Suprapubic skin (tissue), 4 donors: Measurements from ENCODE around the gene YIPF2. TPM values are rescaled to one million over a fixed set of nuclear protein-coding genes. Genes with fewer than 3 reads are reported as not detected.

Experiments
- DNase-seq, 2 donors: peaks; one replicate each; pipeline ENCODE4 v3.0.0-alpha.2; 2019; ENCODE audit warnings: low spot score in 2 of 2
- H3K27ac ChIP-seq: fragments of 200-600 bp; sonication (generic); one replicate; pipeline ENCODE4 v1.5.1; 2019
- H3K27me3 ChIP-seq: fragments of 200-600 bp; sonication (generic); one replicate; pipeline ENCODE4 v1.5.1; 2019
- H3K36me3 ChIP-seq: fragments of 200-600 bp; sonication (generic); one replicate; pipeline ENCODE4 v1.5.1; 2019
- H3K4me1 ChIP-seq: fragments of 200-600 bp; sonication (generic); one replicate; pipeline ENCODE4 v1.5.1; 2019
- H3K4me3 ChIP-seq: fragments of 200-600 bp; sonication (generic); one replicate; pipeline ENCODE4 v1.5.1; 2019; ENCODE audit warnings: mild to moderate bottlenecking
- H3K9me3 ChIP-seq: fragments of 200-600 bp; sonication (generic); one replicate; pipeline ENCODE4 v1.5.1; 2019
- CTCF ChIP-seq, 2 donors: fragments of 200-600 bp in 1 of 2; fragments of 450-650 bp in 1 of 2; sonication (generic) in 1 of 2; IDR thresholded peaks; one replicate each; pipeline ENCODE4 v1.5.1; 2016 to 2019; ENCODE audit warnings: antibody characterized with exemption in 2 of 2, mild to moderate bottlenecking in 1 of 2, moderate library complexity in 1 of 2
- EP300 ChIP-seq: sonication (generic); formaldehyde crosslinking; IDR thresholded peaks from one replicate; pipeline ENCODE4 v1.6.1; 2017; ENCODE audit warnings: antibody characterized with exemption
- POLR2A ChIP-seq, 2 donors: fragments of 450-650 bp; IDR thresholded peaks; one replicate each; pipeline ENCODE4 v1.6.1; 2017; ENCODE audit warnings: antibody characterized with exemption in 2 of 2, mild to moderate bottlenecking in 2 of 2, moderate library complexity in 2 of 2
- POLR2AphosphoS5 ChIP-seq, 3 donors: sonication (generic); formaldehyde crosslinking; IDR thresholded peaks; one replicate each; pipeline ENCODE4 v1.6.1; 2017; ENCODE audit warnings: antibody characterized with exemption in 3 of 3
- WGBS: methylation state at CpG from one replicate; pipeline ENCODE4 v1.1.5; 2018; 5-methylcytosine and 5-hydroxymethylcytosine counted together
- total RNA-seq, 4 donors: library from RNA; depleted of rRNA; stranded (reverse); fragments of >200 nt; gene quantifications; one replicate each; pipeline ENCODE4 v1.1.0, GENCODE V29; 2016

Gene YIPF2
- total RNA-seq, 4 donors from 2014 or later = 32.4 to 68.0 (median 50.2) TPM

GRCh38 chr19:10911579-10912363, 16.7 kb downstream of the YIPF2 start:
- DNase-seq = no peak
- no peak overlapping the region for H3K4me3 ChIP-seq
- no peaks in the 10 kb centered on the region for H3K9me3 ChIP-seq
- no peaks in the 10 kb centered on the region for H3K27me3 ChIP-seq
- 87% methylated on average over 23 of the region's 31 CpGs for WGBS
- peaks cover 9% of the 10 kb centered on the region for H3K4me1 ChIP-seq
- no peak for TF ChIP-seq POLR2A (IDR thresholded peaks at IDR 0.05)
- no peak for TF ChIP-seq EP300
- no peak for TF ChIP-seq CTCF (IDR thresholded peaks at IDR 0.05)
- no peak for TF ChIP-seq POLR2AphosphoS5 (IDR thresholded peaks at IDR 0.05)
- H3K36me3 ChIP-seq = peaks cover 86% of the 10 kb centered on the region
- H3K27ac ChIP-seq = no peak overlapping the region

- no peaks in the 10 kb centered on the region for H3K9me3 ChIP-seq
- TF ChIP-seq POLR2A (IDR thresholded peaks at IDR 0.05) (no peak), POLR2AphosphoS5 (IDR thresholded peaks at IDR 0.05) (no peak), CTCF (IDR thresholded peaks at IDR 0.05) (no peak), EP300 (no peak)
- no peak overlapping the region for H3K4me3 ChIP-seq
- no peaks in the 10 kb centered on the region for H3K4me1 ChIP-seq
- no peak for DNase-seq
- 93% methylated on average over 14 of the region's 17 CpGs for WGBS
- peaks cover 58% of the 10 kb centered on the region for H3K36me3 ChIP-seq
- no peak overlapping the region for H3K27ac ChIP-seq
- H3K27me3 ChIP-seq = no peaks in the 10 kb centered on the region
These were observed 20.0 kb downstream of the YIPF2 start for GRCh38 chr19:10908380-10908960.

GRCh38 chr19:10907925-10908324, 20.5 kb downstream of the YIPF2 start:
- Histone ChIP-seq H3K9me3 (no peaks in the 10 kb centered on the region), H3K4me3 (no peak overlapping the region), H3K4me1 (no peaks in the 10 kb centered on the region), H3K36me3 (peaks cover 53% of the 10 kb centered on the region), H3K27ac (no peak overlapping the region), H3K27me3 (no peaks in the 10 kb centered on the region)
- no peak for DNase-seq
- WGBS = 88% methylated on average over 14 of the region's 14 CpGs
- TF ChIP-seq POLR2AphosphoS5 (IDR thresholded peaks at IDR 0.05) = no peak

- DNase-seq = no peak
- Histone ChIP-seq H3K9me3 (no peaks in the 10 kb centered on the region), H3K36me3 (no peaks in the 10 kb centered on the region), H3K27ac (no peak overlapping the region), H3K4me3 (no peak overlapping the region), H3K27me3 (no peaks in the 10 kb centered on the region), H3K4me1 (peaks cover 52% of the 10 kb centered on the region)
- TF ChIP-seq CTCF (IDR thresholded peaks at IDR 0.05) (no peak), EP300 (no peak), POLR2A (IDR thresholded peaks at IDR 0.05) (no peak), POLR2AphosphoS5 (IDR thresholded peaks at IDR 0.05) (no peak)
- WGBS = 41% methylated on average over 4 of the region's 10 CpGs
These were observed 29.2 kb downstream of the YIPF2 start for GRCh38 chr19:10899151-10899653.

GRCh38 chr19:10898633-10899032, 29.8 kb downstream of the YIPF2 start:
- Histone ChIP-seq H3K4me3 (no peak overlapping the region), H3K27me3 (no peaks in the 10 kb centered on the region), H3K27ac (no peak overlapping the region), H3K36me3 (no peaks in the 10 kb centered on the region), H3K4me1 (peaks cover 58% of the 10 kb centered on the region), H3K9me3 (no peaks in the 10 kb centered on the region)
- TF ChIP-seq POLR2A (IDR thresholded peaks at IDR 0.05) (no peak), EP300 (no peak), POLR2AphosphoS5 (IDR thresholded peaks at IDR 0.05) (no peak), CTCF (IDR thresholded peaks at IDR 0.05) (no peak)
- WGBS = 63% methylated on average over 10 of the region's 10 CpGs
- no peak for DNase-seq
